Thymus (tissue), 11 donors: ENCODE measurements around the gene ENPP7. TPM values are rescaled to one million over a fixed set of nuclear protein-coding genes. Genes with fewer than 3 reads are reported as not detected.

Source experiments
- DNase-seq, 9 donors: peaks; one replicate each; pipeline ENCODE4 v3.0.0-alpha.2; 2013; ENCODE audit warnings: low spot score in 9 of 9, low read depth in 6 of 9, missing footprints in 1 of 9
- H3K27ac ChIP-seq, 2 donors: one replicate each; pipeline ENCODE4 v1.5.1; 2013; ENCODE audit warnings: control low read depth in 1 of 2, low read depth in 1 of 2, low read length in 1 of 2, mild to moderate bottlenecking in 1 of 2, moderate library complexity in 1 of 2
- H3K27me3 ChIP-seq, 2 donors: one replicate each; pipeline ENCODE4 v1.5.1; 2013; ENCODE audit warnings: low read length in 1 of 2; ENCODE audit not compliant: control insufficient read depth in 2 of 2, insufficient read depth in 1 of 2
- H3K36me3 ChIP-seq, 2 donors: one replicate each; pipeline ENCODE4 v1.5.1; 2013; ENCODE audit warnings: low read length in 1 of 2, mild to moderate bottlenecking in 1 of 2, moderate library complexity in 1 of 2; ENCODE audit not compliant: control insufficient read depth in 2 of 2, insufficient read depth in 2 of 2
- H3K4me1 ChIP-seq, 2 donors: one replicate each; pipeline ENCODE4 v1.5.1; 2013; ENCODE audit warnings: low read length in 2 of 2; ENCODE audit not compliant: control insufficient read depth in 2 of 2, insufficient read depth in 2 of 2
- H3K4me3 ChIP-seq, 2 donors: one replicate each; pipeline ENCODE4 v1.5.1; 2013; ENCODE audit warnings: low read length in 2 of 2, control low read depth in 1 of 2, mild to moderate bottlenecking in 1 of 2
- H3K9me3 ChIP-seq, 2 donors: one replicate each; pipeline ENCODE4 v1.5.1; 2013; ENCODE audit warnings: low read length in 1 of 2, mild to moderate bottlenecking in 1 of 2; ENCODE audit not compliant: control insufficient read depth in 2 of 2, insufficient read depth in 1 of 2
- WGBS: extraction: QIAGEN DNeasy Blood & Tissue Kit; methylation state at CpG from one replicate; pipeline ENCODE4 v1.1.7; 2013; 5-methylcytosine and 5-hydroxymethylcytosine counted together
- polyA plus RNA-seq: library from polyadenylated mRNA; stranded (reverse); fragments of 200-250 nt; gene quantifications from one replicate; pipeline ENCODE4 v1.2.3, GENCODE V29; 2013
- total RNA-seq: library from RNA; stranded (reverse); fragments of 120-200 nt; gene quantifications from one replicate; pipeline ENCODE4 v1.2.4, GENCODE V29; 2013
- donor health status: healthy.

ENPP7 gene
- total and polyA plus RNA-seq, 2 donors, result 0.05 to 0.09 TPM

- WGBS, result 91% methylated on average over 14 of the region's 14 CpGs
- peaks cover 0 to 13% of the 10 kb centered on the region in 2 donors for H3K27me3 ChIP-seq
Observed at GRCh38 chr17:79713391-79713790, 17.4 kb upstream of the ENPP7 start.

GRCh38 chr17:79714176-79715097, 16.3 kb upstream of the ENPP7 start:
- Histone ChIP-seq H3K4me1 (no peaks in the 10 kb centered on the region), H3K27ac (no peak overlapping the region), H3K27me3 (peaks cover 0 to 13% of the 10 kb centered on the region in 2 donors), H3K4me3 (no peak overlapping the region), H3K36me3 (no peaks in the 10 kb centered on the region), H3K9me3 (no peaks in the 10 kb centered on the region)
- 90% methylated on average over 30 of the region's 30 CpGs for WGBS
- no peak for DNase-seq

More at GRCh38 chr17:79713391-79713790, 17.4 kb upstream of the ENPP7 start:
- Histone ChIP-seq H3K27ac (no peak overlapping the region), H3K36me3 (no peaks in the 10 kb centered on the region), H3K9me3 (no peaks in the 10 kb centered on the region), H3K4me1 (no peaks in the 10 kb centered on the region), H3K4me3 (no peak overlapping the region)
- DNase-seq, result no peak

GRCh38 chr17:79715098-79715942, 15.4 kb upstream of the ENPP7 start:
- Histone ChIP-seq H3K4me1 (no peaks in the 10 kb centered on the region), H3K9me3 (no peaks in the 10 kb centered on the region), H3K27me3 (peaks cover 0 to 13% of the 10 kb centered on the region in 2 donors), H3K36me3 (no peaks in the 10 kb centered on the region), H3K4me3 (no peak overlapping the region), H3K27ac (no peak overlapping the region)
- WGBS, result 63% methylated on average over 16 of the region's 16 CpGs
- no peak for DNase-seq

- Histone ChIP-seq H3K4me1 (no peaks in the 10 kb centered on the region), H3K36me3 (no peaks in the 10 kb centered on the region), H3K27me3 (peaks cover 0 to 18% of the 10 kb centered on the region in 2 donors), H3K4me3 (no peak overlapping the region), H3K27ac (no peak overlapping the region), H3K9me3 (no peaks in the 10 kb centered on the region)
- DNase-seq, result no peak
- 80% methylated on average over 25 of the region's 25 CpGs for WGBS
Observed at GRCh38 chr17:79715943-79716797, 14.6 kb upstream of the ENPP7 start.

GRCh38 chr17:79720705-79721292, 9.9 kb upstream of the ENPP7 start:
- Histone ChIP-seq H3K27ac (no peak overlapping the region), H3K36me3 (no peaks in the 10 kb centered on the region), H3K9me3 (no peaks in the 10 kb centered on the region), H3K27me3 (peaks cover 0 to 15% of the 10 kb centered on the region in 2 donors), H3K4me1 (no peaks in the 10 kb centered on the region), H3K4me3 (no peak overlapping the region)
- DNase-seq, result no peak
- 88% methylated on average over 15 of the region's 15 CpGs for WGBS

- Histone ChIP-seq H3K27ac (no peak overlapping the region), H3K9me3 (no peaks in the 10 kb centered on the region), H3K27me3 (peaks cover 0 to 9% of the 10 kb centered on the region in 2 donors)
Observed at GRCh38 chr17:79721993-79722671, 8.6 kb upstream of the ENPP7 start.

GRCh38 chr17:79722787-79723186, 8.0 kb upstream of the ENPP7 start:
- Histone ChIP-seq H3K9me3 (no peaks in the 10 kb centered on the region), H3K4me3 (no peak overlapping the region), H3K4me1 (no peaks in the 10 kb centered on the region), H3K27ac (no peak overlapping the region), H3K27me3 (peaks cover 0 to 9% of the 10 kb centered on the region in 2 donors), H3K36me3 (no peaks in the 10 kb centered on the region)
- no peak for DNase-seq
- WGBS, result 91% methylated on average over 10 of the region's 10 CpGs

More at GRCh38 chr17:79721993-79722671, 8.6 kb upstream of the ENPP7 start:
- Histone ChIP-seq H3K36me3 (no peaks in the 10 kb centered on the region), H3K4me1 (no peaks in the 10 kb centered on the region), H3K4me3 (no peak overlapping the region)
- 82% methylated on average over 10 of the region's 10 CpGs for WGBS
- DNase-seq, result no peak
